Activated T-cell treated with anti-CD3 and anti-CD28 coated beads, Interleukin-2, amount 50 U/mL, for 4 hours (primary cell): ENCODE results near the gene SBK2. TPM values are rescaled to one million over a fixed set of nuclear protein-coding genes. Genes with fewer than 3 reads are reported as not detected.

Source experiments
- ATAC-seq, 2 donors: fragments of 200-7000 bp; cut with Tn5 transposase; one replicate each; pipeline ENCODE4 v1.10.0; 2021
- DNase-seq: peaks from one replicate; pipeline ENCODE4 v3.0.0-alpha.2; 2020
- H3K27me3 Mint-ChIP-seq: one replicate; pipeline ENCODE4 v1.8.0; 2021; ENCODE audit warnings: low read depth, mixed read lengths
- H3K36me3 Mint-ChIP-seq: one replicate; pipeline ENCODE4 v1.8.0; 2022; ENCODE audit warnings: mixed read lengths; ENCODE audit not compliant: insufficient read depth
- H3K4me1 Mint-ChIP-seq: one replicate; pipeline ENCODE4 v1.8.0; 2021; ENCODE audit warnings: low read depth, mixed read lengths
- H3K4me3 Mint-ChIP-seq: one replicate; pipeline ENCODE4 v1.8.0; 2021; ENCODE audit warnings: mild to moderate bottlenecking, moderate library complexity, mixed read lengths
- H3K9me3 Mint-ChIP-seq: one replicate; pipeline ENCODE4 v1.8.0; 2021; ENCODE audit warnings: mixed read lengths
- total RNA-seq, 3 donors: library from RNA; stranded (reverse); gene quantifications; one replicate each; pipeline ENCODE4 v1.2.1, GENCODE V29; 2021

SBK2 gene
- total RNA-seq, 3 donors from 2014 or later = not detected

GRCh38 chr19:55491546-55492360, 45.2 kb downstream of the SBK2 start:
- Mint-ChIP-seq H3K27me3 (peaks cover 7% of the 10 kb centered on the region), H3K36me3 (no peaks in the 10 kb centered on the region), H3K4me3 (no peak overlapping the region), H3K9me3 (no peaks in the 10 kb centered on the region), H3K4me1 (peaks cover 9% of the 10 kb centered on the region)
- ATAC-seq (no peak), DNase-seq (no peak)

DNA sequence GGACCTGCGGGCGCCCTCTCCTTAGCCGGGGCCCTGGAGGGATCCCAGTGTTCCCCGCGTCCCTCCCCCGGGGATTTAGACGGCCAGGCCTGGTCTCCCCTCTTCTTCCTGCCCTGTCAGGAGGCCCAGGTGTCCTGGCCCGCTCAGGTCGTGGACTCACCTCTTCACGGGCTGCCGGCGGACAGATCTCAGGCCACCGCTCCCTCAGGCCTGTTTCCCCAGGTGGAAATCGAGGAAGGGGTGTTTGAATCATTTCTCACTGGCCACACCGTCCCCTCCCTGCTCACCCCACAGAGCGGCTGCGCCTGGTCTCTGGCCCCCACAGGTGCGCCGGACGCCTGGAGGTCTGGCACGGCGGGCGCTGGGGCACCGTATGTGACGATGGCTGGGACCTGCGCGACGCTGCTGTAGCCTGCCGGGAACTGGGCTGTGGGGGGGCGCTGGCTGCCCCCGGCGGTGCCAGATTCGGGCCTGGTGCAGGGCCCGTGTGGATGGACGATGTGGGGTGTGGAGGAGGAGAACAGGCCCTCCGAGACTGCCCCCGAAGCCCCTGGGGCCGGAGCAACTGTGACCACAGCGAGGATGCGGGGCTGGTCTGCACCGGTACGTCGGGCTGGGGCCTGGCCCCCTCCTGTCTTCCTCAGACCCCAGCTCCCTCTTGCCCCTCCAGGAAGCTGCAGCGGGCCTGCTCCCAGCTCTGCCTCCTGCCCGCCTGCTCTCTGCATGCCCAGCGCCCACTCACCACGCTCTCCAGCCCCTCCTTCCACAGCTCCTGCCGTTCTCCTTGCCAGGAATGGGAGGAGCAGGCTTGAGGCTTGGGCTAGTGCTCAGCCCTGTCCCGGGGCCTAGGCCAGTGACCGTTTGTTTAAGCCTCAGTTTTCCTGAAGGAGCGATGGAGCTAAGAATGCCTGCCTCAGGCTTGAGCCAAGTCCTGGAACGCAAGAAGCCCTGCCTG, 46.2 kb downstream of the SBK2 start:
- H3K27me3 Mint-ChIP-seq = peaks cover 7% of the 10 kb centered on the region
- ATAC-seq (no peak), DNase-seq (no peak)
- H3K4me1 Mint-ChIP-seq = peaks cover 13% of the 10 kb centered on the region
- no peaks in the 10 kb centered on the region for H3K36me3 Mint-ChIP-seq
- no peak overlapping the region for H3K4me3 Mint-ChIP-seq
- no peaks in the 10 kb centered on the region for H3K9me3 Mint-ChIP-seq

GRCh38 chr19:55489711-55490477, 47.0 kb downstream of the SBK2 start:
- Mint-ChIP-seq H3K9me3 (no peaks in the 10 kb centered on the region), H3K4me3 (no peak overlapping the region), H3K4me1 (peaks cover 13% of the 10 kb centered on the region), H3K36me3 (no peaks in the 10 kb centered on the region), H3K27me3 (peaks cover 7% of the 10 kb centered on the region)
- ATAC-seq = no peak
- no peak for DNase-seq

GRCh38 chr19:55488986-55489710, 47.8 kb downstream of the SBK2 start:
- Mint-ChIP-seq H3K27me3 (peaks cover 7% of the 10 kb centered on the region), H3K9me3 (no peaks in the 10 kb centered on the region), H3K36me3 (no peaks in the 10 kb centered on the region), H3K4me3 (no peak overlapping the region), H3K4me1 (peaks cover 15% of the 10 kb centered on the region)
- DNase-seq = no peak
- no peak for ATAC-seq

GRCh38 chr19:55487924-55488687, 48.8 kb downstream of the SBK2 start, which contains the start of gene SSC5D:
SSC5D (plus strand) TSS chr19:55488436; CDS start chr19:55488590, 154 bp downstream.
- Mint-ChIP-seq H3K36me3 (no peaks in the 10 kb centered on the region), H3K27me3 (peaks cover 5% of the 10 kb centered on the region), H3K4me3 (peak within 1 kb of the TSS; percentile 64), H3K9me3 (no peaks in the 10 kb centered on the region), H3K4me1 (peaks cover 15% of the 10 kb centered on the region)
- DNase-seq (no peak), ATAC-seq (no peak)

DNA sequence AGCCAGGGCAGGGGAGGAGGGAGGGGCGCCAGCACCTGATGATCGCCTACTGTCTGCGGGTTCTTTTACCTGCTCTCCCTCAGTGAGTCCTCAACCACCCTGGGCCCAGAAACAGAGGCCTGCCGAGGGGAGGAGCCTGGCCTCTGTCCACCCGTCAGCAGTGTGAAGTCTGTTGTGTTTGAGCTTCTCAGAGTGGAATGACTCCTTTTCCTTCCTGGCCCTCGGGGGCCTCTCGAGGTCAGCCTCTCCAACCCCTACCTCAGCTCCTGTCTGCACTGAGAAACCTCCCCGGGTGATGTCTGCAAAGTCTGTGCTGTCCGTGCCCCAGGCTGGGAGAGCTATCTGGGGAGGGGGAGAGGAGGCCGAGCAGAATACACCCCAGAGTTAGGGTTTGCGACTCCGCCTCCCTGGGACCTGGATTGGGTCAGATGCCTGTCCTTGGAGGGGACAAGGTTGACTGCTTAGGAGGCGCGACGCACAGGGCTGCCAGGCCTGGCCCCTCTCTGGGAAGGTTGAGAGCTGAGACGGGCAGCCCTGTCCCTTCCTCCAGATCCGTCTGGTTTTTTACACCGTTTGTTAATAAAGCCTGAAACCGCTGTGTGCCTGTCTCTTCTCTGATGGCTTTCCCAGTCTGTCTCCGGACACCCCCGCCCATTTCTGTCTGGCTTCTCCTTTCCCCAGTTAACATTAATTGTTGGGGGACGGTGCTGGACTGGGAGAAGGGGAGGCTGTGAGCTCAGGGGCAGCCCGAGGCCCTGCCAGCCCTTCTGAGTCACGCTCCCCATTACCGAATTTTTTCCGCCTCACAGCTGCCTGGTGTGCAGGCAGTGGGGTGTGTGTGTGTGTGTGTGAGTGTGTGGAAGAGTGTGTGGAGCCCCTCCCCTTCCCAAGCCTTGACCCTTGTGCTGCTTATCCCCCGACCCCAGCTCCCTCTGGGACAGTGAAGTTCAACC, 49.7 kb downstream of the SBK2 start:
- ATAC-seq (peak; percentile 36), DNase-seq (peak; percentile 54)
- Mint-ChIP-seq H3K4me1 (peaks cover 15% of the 10 kb centered on the region), H3K27me3 (peaks cover 2% of the 10 kb centered on the region), H3K36me3 (no peaks in the 10 kb centered on the region), H3K4me3 (peak overlapping the region; percentile 64), H3K9me3 (no peaks in the 10 kb centered on the region)

GRCh38 chr19:55486043-55486970, 50.6 kb downstream of the SBK2 start:
- Mint-ChIP-seq H3K9me3 (no peaks in the 10 kb centered on the region), H3K4me1 (peaks cover 15% of the 10 kb centered on the region), H3K36me3 (peaks cover 1% of the 10 kb centered on the region), H3K4me3 (peak overlapping the region; percentile 76), H3K27me3 (no peaks in the 10 kb centered on the region)
- DNase-seq (no peak), ATAC-seq (no peak)

- peaks cover 15% of the 10 kb centered on the region for H3K4me1 Mint-ChIP-seq
- no peaks in the 10 kb centered on the region for H3K9me3 Mint-ChIP-seq
- no peaks in the 10 kb centered on the region for H3K27me3 Mint-ChIP-seq
- peak in 1 of 2 donors; percentile 4 for ATAC-seq
- peak overlapping the region; percentile 79 for H3K4me3 Mint-ChIP-seq
- peaks cover 2% of the 10 kb centered on the region for H3K36me3 Mint-ChIP-seq
- no peak for DNase-seq
These were observed 51.4 kb downstream of the SBK2 start for GRCh38 chr19:55485439-55486011.

- ATAC-seq (peak; percentile 78 to 82), DNase-seq (peak; percentile 47)
- no peaks in the 10 kb centered on the region for H3K9me3 Mint-ChIP-seq
- no peaks in the 10 kb centered on the region for H3K27me3 Mint-ChIP-seq
- H3K4me1 Mint-ChIP-seq = peaks cover 18% of the 10 kb centered on the region
- peak within 1 kb of the TSS; percentile 79 for H3K4me3 Mint-ChIP-seq
- H3K36me3 Mint-ChIP-seq = peaks cover 2% of the 10 kb centered on the region
These were observed 52.1 kb downstream of the SBK2 start, which contains the start of gene NAT14 for GRCh38 chr19:55484593-55485438. NAT14 (plus strand) TSS chr19:55485188; CDS start chr19:55485709, 521 bp downstream.
